Measurements from ENCODE around the gene IFTAP.

- TF ChIP-seq, protein P1, sequence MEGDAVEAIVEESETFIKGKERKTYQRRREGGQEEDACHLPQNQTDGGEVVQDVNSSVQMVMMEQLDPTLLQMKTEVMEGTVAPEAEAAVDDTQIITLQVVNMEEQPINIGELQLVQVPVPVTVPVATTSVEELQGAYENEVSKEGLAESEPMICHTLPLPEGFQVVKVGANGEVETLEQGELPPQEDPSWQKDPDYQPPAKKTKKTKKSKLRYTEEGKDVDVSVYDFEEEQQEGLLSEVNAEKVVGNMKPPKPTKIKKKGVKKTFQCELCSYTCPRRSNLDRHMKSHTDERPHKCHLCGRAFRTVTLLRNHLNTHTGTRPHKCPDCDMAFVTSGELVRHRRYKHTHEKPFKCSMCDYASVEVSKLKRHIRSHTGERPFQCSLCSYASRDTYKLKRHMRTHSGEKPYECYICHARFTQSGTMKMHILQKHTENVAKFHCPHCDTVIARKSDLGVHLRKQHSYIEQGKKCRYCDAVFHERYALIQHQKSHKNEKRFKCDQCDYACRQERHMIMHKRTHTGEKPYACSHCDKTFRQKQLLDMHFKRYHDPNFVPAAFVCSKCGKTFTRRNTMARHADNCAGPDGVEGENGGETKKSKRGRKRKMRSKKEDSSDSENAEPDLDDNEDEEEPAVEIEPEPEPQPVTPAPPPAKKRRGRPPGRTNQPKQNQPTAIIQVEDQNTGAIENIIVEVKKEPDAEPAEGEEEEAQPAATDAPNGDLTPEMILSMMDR (IDR thresholded peaks at IDR 0.05) = no peak
- no peak for TF ChIP-seq POLR2AphosphoS5 (IDR thresholded peaks at IDR 0.05)
- TF ChIP-seq POLR2A (IDR thresholded peaks at IDR 0.05) = no peak
- no peak for TF ChIP-seq EP300 (IDR thresholded peaks at IDR 0.05)
Measured at GRCh38 chr11:36601155-36601554, 6.9 kb downstream of the IFTAP start.
